IMR-90 (cell line): ENCODE results near the gene CATSPERB. TPM values are rescaled to one million over a fixed set of nuclear protein-coding genes. Genes with fewer than 3 reads are reported as not detected.

Experiments used
- ATAC-seq: fragments of 200-7000 bp; cut with Tn5 transposase; 2 replicates; pipeline ENCODE4 v1.9.1; 2020; ENCODE audit warnings: low read depth, mild to moderate bottlenecking, moderate library complexity
- BruUV-seq: library from RNA; stranded (reverse); fragments of 400-500 nt; replicated peaks from 2 replicates; lab custom pipeline; 2021; lab: Mats Ljungman, UMichigan
- CTCF ChIA-PET: fragments of 300-600 bp; formaldehyde crosslinking; extraction: SDS; loops from one replicate; lab custom pipeline; 2021; ENCODE audit warnings: antibody characterized with exemption; lab: Yijun Ruan, JAX
- POLR2A ChIA-PET: fragments of 300-600 bp; sonication (Branson Sonifier 250); formaldehyde crosslinking; loops from one replicate; lab custom pipeline; 2022; ENCODE audit warnings: antibody characterized with exemption; ENCODE audit not compliant: unreplicated experiment; lab: Charles Lee
- DNase-seq: peaks from one replicate; pipeline ENCODE4 v3.0.0; 2013
- H2AFZ ChIP-seq: replicated peaks from 2 replicates; pipeline ENCODE3; 2013; ENCODE audit warnings: low read length, mild to moderate bottlenecking; ENCODE audit not compliant: poor library complexity
- H2AK5ac ChIP-seq: 2 replicates; pipeline ENCODE4 v1.6.1; 2013; ENCODE audit warnings: low read depth, low read length, inconsistent platforms
- H2AK9ac ChIP-seq: replicated peaks from 2 replicates; pipeline ENCODE3; 2013; ENCODE audit warnings: mild to moderate bottlenecking, low read depth, low read length, moderate library complexity; ENCODE audit not compliant: poor library complexity
- H2BK120ac ChIP-seq: 2 replicates; pipeline ENCODE4 v1.6.1; 2013; ENCODE audit warnings: low read depth, low read length, inconsistent platforms
- H2BK15ac ChIP-seq: 3 replicates; pipeline ENCODE4 v1.6.1; 2013; ENCODE audit warnings: low read depth, low read length, inconsistent platforms
- H2BK20ac ChIP-seq: 2 replicates; pipeline ENCODE4 v1.6.1; 2013; ENCODE audit warnings: low read depth, mild to moderate bottlenecking, inconsistent platforms, low read length, moderate library complexity
- H2BK5ac ChIP-seq: 2 replicates; pipeline ENCODE4 v1.6.1; 2013; ENCODE audit warnings: mild to moderate bottlenecking, low read depth, low read length, inconsistent platforms; ENCODE audit not compliant: poor library complexity, severe bottlenecking
- H3K14ac ChIP-seq: replicated peaks from 2 replicates; pipeline ENCODE4 v1.6.1; 2013; ENCODE audit warnings: low read depth, low read length, inconsistent platforms
- H3K18ac ChIP-seq: 2 replicates; pipeline ENCODE4 v1.6.1; 2013; ENCODE audit warnings: low read depth, low read length, control low read depth
- H3K23ac ChIP-seq: 2 replicates; pipeline ENCODE4 v1.6.1; 2013; ENCODE audit warnings: low read depth, low read length, inconsistent platforms
- H3K27ac ChIP-seq: 2 replicates; pipeline ENCODE4 v1.5.1; 2013; ENCODE audit warnings: mild to moderate bottlenecking, control low read depth, low read length; ENCODE audit not compliant: insufficient read depth
- H3K27me3 ChIP-seq: 2 replicates; pipeline ENCODE4 v1.6.1; 2013; ENCODE audit warnings: low read length; ENCODE audit not compliant: control insufficient read depth, insufficient read depth
- H3K36me3 ChIP-seq: 2 replicates; pipeline ENCODE4 v1.6.1; 2013; ENCODE audit warnings: low read length, mixed read lengths; ENCODE audit not compliant: control insufficient read depth, insufficient read depth
- H3K4ac ChIP-seq: 2 replicates; pipeline ENCODE4 v1.6.1; 2013; ENCODE audit warnings: low read depth, low read length, inconsistent platforms
- H3K4me1 ChIP-seq: 2 replicates; pipeline ENCODE4 v1.6.1; 2013; ENCODE audit warnings: low read length, mixed read lengths; ENCODE audit not compliant: control insufficient read depth, insufficient read depth
- H3K4me2 ChIP-seq: 2 replicates; pipeline ENCODE4 v1.6.1; 2013; ENCODE audit warnings: low read depth, mild to moderate bottlenecking, control low read depth, low read length, moderate library complexity
- H3K4me3 ChIP-seq: 2 replicates; pipeline ENCODE4 v1.5.1; 2013; ENCODE audit warnings: low read depth, mild to moderate bottlenecking, control low read depth, low read length, moderate library complexity; ENCODE audit not compliant: insufficient read depth
- H3K56ac ChIP-seq: 2 replicates; pipeline ENCODE4 v1.6.1; 2013; ENCODE audit warnings: low read length, inconsistent platforms; ENCODE audit not compliant: insufficient read depth; ENCODE audit errors: extremely low read depth
- H3K79me1 ChIP-seq, 2 experiments: 2 replicates each; pipeline ENCODE4 v1.6.1; 2013; ENCODE audit warnings: low read length in 2 of 2, inconsistent platforms in 1 of 2, low read depth in 1 of 2
- H3K9ac ChIP-seq: 2 replicates; pipeline ENCODE4 v1.6.1; 2013; ENCODE audit warnings: low read depth, low read length, control low read depth
- H3K9me1 ChIP-seq: 2 replicates; pipeline ENCODE4 v1.6.1; 2013; ENCODE audit warnings: low read length, inconsistent platforms; ENCODE audit not compliant: insufficient read depth
- H3K9me3 ChIP-seq: 2 replicates; pipeline ENCODE4 v1.6.1; 2013; ENCODE audit warnings: low read length; ENCODE audit not compliant: control insufficient read depth, insufficient read depth
- H4K20me1 ChIP-seq: 2 replicates; pipeline ENCODE4 v1.6.1; 2013; ENCODE audit warnings: low read length, inconsistent platforms; ENCODE audit not compliant: insufficient read depth
- H4K5ac ChIP-seq: 2 replicates; pipeline ENCODE4 v1.6.1; 2013; ENCODE audit warnings: mild to moderate bottlenecking, low read depth, low read length, control low read depth
- H4K8ac ChIP-seq, 2 experiments: 2 replicates each; pipeline ENCODE4 v1.6.1; 2013; ENCODE audit warnings: low read depth in 2 of 2, low read length in 2 of 2, control low read depth in 1 of 2, inconsistent platforms in 1 of 2
- H4K91ac ChIP-seq: 2 replicates; pipeline ENCODE4 v1.6.1; 2013; ENCODE audit warnings: low read depth, low read length, inconsistent platforms; ENCODE audit not compliant: insufficient read depth
- BHLHE40 ChIP-seq: fragments of 150-350 bp; IDR thresholded peaks from 2 replicates; pipeline ENCODE4 v1.6.1; 2016; ENCODE audit warnings: mild to moderate bottlenecking, low read depth, low read length
- CEBPB ChIP-seq: IDR thresholded peaks from 2 replicates; pipeline ENCODE4 v1.6.1; 2012; ENCODE audit warnings: low read depth, low read length, improper control_type of control experiment
- CHD1 ChIP-seq: IDR thresholded peaks from 2 replicates; pipeline ENCODE4 v1.6.1; 2012; ENCODE audit warnings: low read depth, low read length, improper control_type of control experiment
- ELK1 ChIP-seq: fragments of 150-350 bp; IDR thresholded peaks from 2 replicates; pipeline ENCODE4 v1.6.1; 2016; ENCODE audit warnings: low read depth, mild to moderate bottlenecking, low read length, moderate library complexity, borderline replicate concordance
- FOS ChIP-seq: fragments of 150-350 bp; IDR thresholded peaks from 2 replicates; pipeline ENCODE4 v1.6.1; 2016; ENCODE audit warnings: low read depth, low read length
- MXI1 ChIP-seq: IDR thresholded peaks from 2 replicates; pipeline ENCODE4 v1.6.1; 2012; ENCODE audit warnings: low read depth, mild to moderate bottlenecking, low read length, moderate library complexity, borderline replicate concordance
- NFE2L2 ChIP-seq: fragments of 150-350 bp; IDR thresholded peaks from 2 replicates; pipeline ENCODE4 v1.6.1; 2016; ENCODE audit warnings: low read depth, mild to moderate bottlenecking, low read length
- POLR2A ChIP-seq: IDR thresholded peaks from 2 replicates; pipeline ENCODE4 v1.6.1; 2012; ENCODE audit warnings: mild to moderate bottlenecking, low read depth, low read length
- RAD21 ChIP-seq: IDR thresholded peaks from 2 replicates; pipeline ENCODE4 v1.6.1; 2012; ENCODE audit warnings: low read length, improper control_type of control experiment
- RFX5 ChIP-seq: IDR thresholded peaks from 2 replicates; pipeline ENCODE4 v1.8.0; 2012; ENCODE audit warnings: low read depth, mild to moderate bottlenecking, low read length, moderate library complexity
- SMC3 ChIP-seq: fragments of 150-350 bp; IDR thresholded peaks from 2 replicates; pipeline ENCODE4 v1.6.1; 2016; ENCODE audit warnings: low read depth, mild to moderate bottlenecking, antibody characterized with exemption, low read length, moderate library complexity
- USF2 ChIP-seq: fragments of 150-350 bp; IDR thresholded peaks from 2 replicates; pipeline ENCODE4 v1.6.1; 2017; ENCODE audit warnings: mild to moderate bottlenecking, antibody characterized with exemption, low read length, low read depth
- WGBS, 2 experiments: methylation state at CpG; one replicate each; pipeline versions ENCODE4 v1.1.5 to v1.1.7; 2013; ENCODE audit warnings: missing lambda C conversion rate in 2 of 2; ENCODE audit not compliant: insufficient read length in 1 of 2; ENCODE audit errors: extremely low coverage in 2 of 2; 5-methylcytosine and 5-hydroxymethylcytosine counted together
- dilution Hi-C: fragments of 300-500 bp; cut with HindIII; formaldehyde crosslinking; loops from one replicate; pipeline ENCODE4 v1.14.3; 2018; ENCODE audit warnings: low sequenced_read_pairs; ENCODE audit not compliant: unreplicated experiment
- in situ Hi-C: fragments of 300-500 bp; cut with MboI; formaldehyde crosslinking; loops from 3 replicates; pipeline ENCODE4 v1.14.3; 2019; ENCODE audit warnings: low sequenced_read_pairs, inconsistent platforms, mixed read lengths
- intact Hi-C: fragments of 100-400 bp; cut with micrococcal nuclease; formaldehyde crosslinking; loops from 2 replicates; pipeline ENCODE4 v1.10.0; 2022
- polyA plus RNA-seq, 3 experiments: library from polyadenylated mRNA; depleted of rRNA; stranded (reverse); fragments of >200 nt; gene quantifications; 2 replicates each; pipeline ENCODE4 v1.2.3, GENCODE V29; 2012; ENCODE audit warnings: low replicate concordance in 1 of 3
- total RNA-seq: library from RNA; depleted of rRNA; stranded (reverse); fragments of >200 nt; gene quantifications from 2 replicates; pipeline ENCODE4 v1.2.3, GENCODE V29; 2012

Gene CATSPERB
- total and polyA plus RNA-seq, 2 of the 4 experiments (the other 2 are of a cell fraction) = not detected

- H2AFZ ChIP-seq = no peak overlapping the region
- BruUV-seq = no TSS peak
- dilution Hi-C loops = no loop called here
- no peak overlapping the region for H2BK120ac ChIP-seq
- in situ Hi-C loops = no loop called here
- no peak overlapping the region for H3K56ac ChIP-seq
- DNase-seq = no peak
- no peaks in the 10 kb centered on the region for H4K20me1 ChIP-seq
- H3K9me1 ChIP-seq = no peaks in the 10 kb centered on the region
- no peak overlapping the region for H4K5ac ChIP-seq
- H3K27me3 ChIP-seq = no peaks in the 10 kb centered on the region
- no peaks in the 10 kb centered on the region for H3K4me1 ChIP-seq
- no peak overlapping the region for H3K18ac ChIP-seq
- H3K79me1 ChIP-seq = no peaks in the 10 kb centered on the region
- H3K4ac ChIP-seq = no peak overlapping the region
- H3K27ac ChIP-seq = no peak overlapping the region
- no peak overlapping the region for H2AK5ac ChIP-seq
- H2BK15ac ChIP-seq = no peak overlapping the region
- ChIA-PET POLR2A (no interaction called here), CTCF (no interaction called here)
- no peak overlapping the region for H2BK20ac ChIP-seq
- H3K4me2 ChIP-seq = no peak overlapping the region
- no CpG with 5 or more reads among the region's 2 CpGs for WGBS, 2 experiments
- H3K36me3 ChIP-seq = no peaks in the 10 kb centered on the region
- no peak overlapping the region for H3K23ac ChIP-seq
- H2BK5ac ChIP-seq = no peak overlapping the region
- intact Hi-C loops = no loop called here
- no peak overlapping the region for H4K8ac ChIP-seq
- no peak overlapping the region for H3K9ac ChIP-seq
- no peak overlapping the region for H3K14ac ChIP-seq
- H2AK9ac ChIP-seq = peak overlapping the region; percentile 37
- no peaks in the 10 kb centered on the region for H3K9me3 ChIP-seq
- no peak for TF ChIP-seq MXI1
- TF ChIP-seq NFE2L2 = no peak
- TF ChIP-seq POLR2A = no peak
- no peak for TF ChIP-seq CEBPB
- TF ChIP-seq ELK1 = no peak
- no peak for TF ChIP-seq BHLHE40
- TF ChIP-seq FOS = no peak
- no peak for TF ChIP-seq RAD21
- no peak for TF ChIP-seq CHD1
- TF ChIP-seq USF2 = no peak
- no peak for TF ChIP-seq RFX5
- TF ChIP-seq SMC3 = no peak
- H4K91ac ChIP-seq = no peak overlapping the region
- no peak for ATAC-seq
- H3K4me3 ChIP-seq = no peak overlapping the region
These were observed 71.1 kb downstream of the CATSPERB start for GRCh38 chr14:91660790-91661189.
